ENCODE measurements around the gene GPX6. TPM values are rescaled to one million over a fixed set of nuclear protein-coding genes. Genes with fewer than 3 reads are reported as not detected.
"Not testable (repeated sequence)": the region's sequence is repeated elsewhere in the genome, so short reads cannot be mapped to it uniquely, and the experiment has no call there.

Gene GPX6
- total RNA-seq, 2 donors from 2014 or later = not detected

DNA sequence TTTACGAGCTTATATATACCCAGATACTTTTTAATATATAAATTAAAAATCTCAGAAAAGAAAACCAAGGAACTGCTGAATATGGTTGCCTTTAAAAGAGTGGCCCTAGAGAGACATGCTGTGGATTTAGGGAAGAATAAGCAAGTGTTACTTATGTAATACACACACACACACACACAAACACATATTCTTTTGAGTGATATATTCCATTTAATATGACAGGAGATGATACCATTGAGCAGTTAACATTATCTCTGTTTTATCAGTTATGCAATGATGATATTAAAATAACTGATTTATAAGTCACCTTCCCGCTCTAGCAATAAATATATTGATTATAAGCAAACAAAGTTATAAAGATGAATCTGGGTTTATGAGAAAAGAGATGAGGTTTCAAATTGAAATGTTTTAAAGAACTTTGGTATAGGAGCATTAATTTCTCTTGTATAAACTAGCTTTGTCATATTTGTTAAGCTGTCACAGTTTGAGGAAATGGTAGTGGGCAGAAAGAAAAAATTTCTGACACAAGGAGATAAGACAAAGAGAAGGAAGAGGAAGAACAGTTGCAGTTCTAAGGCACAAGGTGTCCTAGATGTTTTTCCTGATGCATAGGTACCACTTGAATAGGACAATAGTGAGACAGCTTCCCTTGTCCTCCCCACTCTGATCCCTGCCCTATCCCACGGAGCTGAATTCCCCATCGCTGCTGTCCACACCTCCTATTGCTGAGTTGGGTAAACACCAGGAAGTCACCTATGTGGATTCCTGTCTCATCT is 36.5 kb upstream of the GPX6 start:
- Mint-ChIP-seq H3K27ac (no peak overlapping the region), H3K4me1 (peaks cover 13% of the 10 kb centered on the region), H3K9me3 (no peaks in the 10 kb centered on the region), H3K36me3 (ENCODE audit: low read depth) (no peaks in the 10 kb centered on the region), H3K4me3 (no peak overlapping the region), H3K27me3 (ENCODE audit: insufficient read depth) (peaks cover 66% of the 10 kb centered on the region)
- H3K27ac ChIP-seq (ENCODE audit: low read depth, low read length) = no peak overlapping the region
- no peak for DNase-seq
- no peaks in the 10 kb centered on the region for H3K36me3 ChIP-seq (ENCODE audit: control insufficient read depth, insufficient read depth, low read length)
- 70 to 80% methylated on average over 1 to 2 of the region's 4 CpGs for WGBS, 2 experiments (ENCODE audit: insufficient coverage in 1 of 2, insufficient read length in 1 of 2)
- peaks cover 5% of the 10 kb centered on the region for H3K4me1 ChIP-seq (ENCODE audit: control insufficient read depth, insufficient read depth, low read length)
- no peaks in the 10 kb centered on the region for H3K9me3 ChIP-seq (ENCODE audit: control insufficient read depth, low read length)
- no peak overlapping the region for H3K4me3 ChIP-seq (ENCODE audit: low read length)
- peaks cover 29% of the 10 kb centered on the region for H3K27me3 ChIP-seq (ENCODE audit: control insufficient read depth, insufficient read depth, low read length, poor library complexity, severe bottlenecking)
- TF ChIP-seq CTCF (conservative IDR thresholded peaks at IDR 0.05) = no peak
- H3K9ac ChIP-seq (ENCODE audit: extremely low read depth, low read length, poor library complexity, severe bottlenecking) = no peak overlapping the region

- not testable (repeated sequence) for H3K4me1 Mint-ChIP-seq; H3K9me3 ChIP-seq (ENCODE audit: control insufficient read depth, low read length); H3K4me3 Mint-ChIP-seq; H3K36me3 Mint-ChIP-seq (ENCODE audit: low read depth); DNase-seq; H3K36me3 ChIP-seq (ENCODE audit: control insufficient read depth, insufficient read depth, low read length); H3K9ac ChIP-seq (ENCODE audit: extremely low read depth, low read length, poor library complexity, severe bottlenecking); H3K4me3 ChIP-seq (ENCODE audit: low read length); H3K27ac ChIP-seq (ENCODE audit: low read depth, low read length); H3K4me1 ChIP-seq (ENCODE audit: control insufficient read depth, insufficient read depth, low read length); H3K27ac Mint-ChIP-seq; H3K9me3 Mint-ChIP-seq
- H3K27me3 Mint-ChIP-seq (ENCODE audit: insufficient read depth) = peaks cover 43% of the 10 kb centered on the region
- WGBS, 2 experiments (ENCODE audit: insufficient coverage in 1 of 2, insufficient read length in 1 of 2) = 80 to 96% methylated on average over 1 to 3 of the region's 3 CpGs
- peaks cover 15% of the 10 kb centered on the region for H3K27me3 ChIP-seq (ENCODE audit: control insufficient read depth, insufficient read depth, low read length, poor library complexity, severe bottlenecking)
Observed at GRCh38 chr6:28547003-28547402, 31.4 kb upstream of the GPX6 start.

- H3K36me3 ChIP-seq (ENCODE audit: control insufficient read depth, insufficient read depth, low read length) = no peaks in the 10 kb centered on the region
- Mint-ChIP-seq H3K4me3 (no peak overlapping the region), H3K9me3 (no peaks in the 10 kb centered on the region), H3K4me1 (peaks cover 8% of the 10 kb centered on the region), H3K27me3 (ENCODE audit: insufficient read depth) (peaks cover 41% of the 10 kb centered on the region), H3K27ac (no peak overlapping the region), H3K36me3 (ENCODE audit: low read depth) (no peaks in the 10 kb centered on the region)
- H3K9me3 ChIP-seq (ENCODE audit: control insufficient read depth, low read length) = no peaks in the 10 kb centered on the region
- no peak overlapping the region for H3K4me3 ChIP-seq (ENCODE audit: low read length)
- H3K27me3 ChIP-seq (ENCODE audit: control insufficient read depth, insufficient read depth, low read length, poor library complexity, severe bottlenecking) = peaks cover 5% of the 10 kb centered on the region
- no peak for TF ChIP-seq CTCF (conservative IDR thresholded peaks at IDR 0.05)
- DNase-seq = no peak
- H3K4me1 ChIP-seq (ENCODE audit: control insufficient read depth, insufficient read depth, low read length) = no peaks in the 10 kb centered on the region
- H3K9ac ChIP-seq (ENCODE audit: extremely low read depth, low read length, poor library complexity, severe bottlenecking) = no peak overlapping the region
- H3K27ac ChIP-seq (ENCODE audit: low read depth, low read length) = no peak overlapping the region
Observed at GRCh38 chr6:28545955-28546354, 30.4 kb upstream of the GPX6 start.

Data from endodermal cell (in vitro differentiated cells).